Osteoblast (primary cell): ENCODE results near the gene LMO2. TPM values are rescaled to one million over a fixed set of nuclear protein-coding genes. Genes with fewer than 3 reads are reported as not detected.

Experiments used
- DNase-seq: peaks from one replicate; pipeline ENCODE4 v3.0.0; 2011; ENCODE audit warnings: low spot score, mixed read lengths; ENCODE audit not compliant: insufficient read length; ENCODE audit errors: missing footprints
- H2AFZ ChIP-seq: 2 replicates; pipeline ENCODE4 v1.6.0; 2011; ENCODE audit warnings: mild to moderate bottlenecking, low read length
- H3K27ac ChIP-seq: 2 replicates; pipeline ENCODE4 v1.5.1; 2011; ENCODE audit warnings: mild to moderate bottlenecking, low read depth, low read length, moderate library complexity
- H3K27me3 ChIP-seq: 2 replicates; pipeline ENCODE4 v1.6.0; 2012; ENCODE audit warnings: mild to moderate bottlenecking, control low read depth, inconsistent platforms, low read length, moderate library complexity; ENCODE audit not compliant: insufficient read depth
- H3K36me3 ChIP-seq: 2 replicates; pipeline ENCODE4 v1.5.1; 2011; ENCODE audit warnings: mild to moderate bottlenecking, low read length, control low read depth, moderate library complexity; ENCODE audit not compliant: insufficient read depth
- H3K4me1 ChIP-seq: 2 replicates; pipeline ENCODE4 v1.5.1; 2011; ENCODE audit warnings: mild to moderate bottlenecking, low read length, control low read depth, moderate library complexity; ENCODE audit not compliant: insufficient read depth
- H3K4me2 ChIP-seq: 2 replicates; pipeline ENCODE4 v1.6.0; 2011; ENCODE audit warnings: mild to moderate bottlenecking, low read length; ENCODE audit not compliant: insufficient read depth
- H3K4me3 ChIP-seq: fragments of 200-600 bp; sonication (generic); 3 replicates; pipeline ENCODE4 v1.5.1; 2012; ENCODE audit warnings: mild to moderate bottlenecking, low read length, inconsistent platforms; ENCODE audit not compliant: insufficient read depth
- H3K79me2 ChIP-seq: 2 replicates; pipeline ENCODE4 v1.6.0; 2012; ENCODE audit warnings: mild to moderate bottlenecking, low read length, control low read depth, inconsistent platforms; ENCODE audit not compliant: insufficient read depth
- H3K9me3 ChIP-seq: 2 replicates; pipeline ENCODE4 v1.5.1; 2011; ENCODE audit warnings: low read depth, low read length, control low read depth
- H4K20me1 ChIP-seq: 2 replicates; pipeline ENCODE4 v1.6.0; 2012; ENCODE audit warnings: mild to moderate bottlenecking, low read length, control low read depth; ENCODE audit not compliant: insufficient read depth
- CTCF ChIP-seq: IDR thresholded peaks from 2 replicates; pipeline ENCODE4 v1.5.1; 2011; ENCODE audit warnings: mild to moderate bottlenecking, low read depth, low read length, moderate library complexity; ENCODE audit errors: extremely low read depth
- total RNA-seq: library from RNA; depleted of rRNA; stranded (reverse); fragments of >200 nt; gene quantifications from 2 replicates; pipeline ENCODE4 v1.2.3, GENCODE V29; 2012

The LMO2 gene
- total RNA-seq, 1 donor = 1.4 TPM

DNA sequence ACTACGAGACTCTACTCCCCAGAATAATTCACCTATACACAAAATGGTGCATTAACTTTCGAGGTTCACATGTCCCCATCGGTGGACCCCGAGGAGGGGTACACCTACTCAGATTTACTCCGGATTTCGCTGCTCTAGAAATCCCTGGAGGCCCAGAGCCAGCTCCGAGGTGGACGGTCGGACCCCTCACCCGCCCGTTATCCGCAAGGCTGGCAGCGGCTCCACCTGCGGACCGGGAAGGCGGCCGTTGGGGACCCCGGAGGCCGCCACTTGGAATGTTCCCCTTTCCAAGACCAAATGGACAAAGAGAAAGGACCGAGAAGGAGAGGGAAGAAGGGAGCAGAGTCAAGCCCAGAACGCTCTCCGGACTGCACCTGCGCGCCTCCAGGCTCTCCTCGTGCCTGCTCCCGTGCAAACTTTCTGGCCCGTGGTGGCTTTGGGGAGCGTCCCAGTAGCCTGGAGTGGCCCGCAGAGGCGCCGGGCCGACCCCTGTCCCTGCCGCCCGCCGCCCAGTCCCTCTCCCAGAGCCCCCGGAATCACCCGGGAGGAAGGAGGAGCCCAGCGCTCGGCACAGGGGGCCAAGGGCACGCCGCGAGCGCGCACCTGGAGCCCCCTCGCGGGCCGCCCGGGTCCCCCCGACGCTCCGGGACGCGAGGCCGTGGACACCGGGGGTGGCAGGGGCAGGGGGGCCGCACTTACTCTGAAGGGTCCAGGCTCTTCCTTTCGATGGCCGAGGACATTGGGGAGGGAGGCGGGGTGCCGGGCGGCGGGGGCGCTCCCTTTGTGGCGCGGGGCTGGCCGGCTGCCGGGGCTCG is 23.0 kb downstream of the LMO2 start:
- Histone ChIP-seq H3K27me3 (peaks cover 89% of the 10 kb centered on the region), H2AFZ (no peak overlapping the region), H3K79me2 (no peaks in the 10 kb centered on the region), H3K9me3 (no peaks in the 10 kb centered on the region), H3K36me3 (no peaks in the 10 kb centered on the region), H3K27ac (no peak overlapping the region), H4K20me1 (no peaks in the 10 kb centered on the region), H3K4me2 (peak overlapping the region; percentile 28), H3K4me3 (peak overlapping the region; percentile 39), H3K4me1 (peaks cover 14% of the 10 kb centered on the region)
- TF ChIP-seq CTCF = no peak
- DNase-seq = no peak

DNA sequence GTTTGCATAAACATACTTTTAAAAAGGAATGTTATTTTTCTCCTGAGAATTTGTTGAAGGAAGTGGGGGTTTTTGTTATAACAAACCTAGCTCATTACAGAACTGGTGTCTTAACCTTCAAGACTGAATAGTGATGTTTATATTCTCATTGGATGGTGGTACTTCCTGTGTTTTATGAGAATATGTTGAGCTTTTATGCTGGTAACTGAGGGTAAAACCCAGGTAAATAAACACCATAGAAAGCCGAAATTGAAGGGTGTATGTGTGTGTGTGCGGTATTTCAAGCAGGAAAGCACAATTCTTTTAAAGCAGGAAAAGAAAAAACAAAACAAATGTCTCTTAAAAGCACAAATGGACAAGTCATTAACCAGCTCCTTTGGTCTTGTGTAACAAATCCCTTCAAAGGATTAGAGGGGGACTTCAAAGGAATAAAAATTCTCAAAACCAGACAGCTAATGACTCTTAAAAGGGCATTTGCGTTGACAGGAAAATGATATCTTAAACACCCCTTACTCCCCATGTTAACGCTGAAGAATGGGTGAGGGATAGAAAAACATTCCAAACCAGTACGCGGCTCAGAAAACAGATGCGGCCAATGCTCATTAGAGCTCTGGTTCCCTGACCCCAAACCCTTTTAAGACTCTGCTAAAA is 23.8 kb downstream of the LMO2 start:
- Histone ChIP-seq H4K20me1 (peaks cover 3% of the 10 kb centered on the region), H3K9me3 (no peaks in the 10 kb centered on the region), H3K27me3 (peaks cover 89% of the 10 kb centered on the region), H2AFZ (no peak overlapping the region), H3K79me2 (no peaks in the 10 kb centered on the region), H3K27ac (no peak overlapping the region), H3K4me1 (peaks cover 14% of the 10 kb centered on the region), H3K4me2 (no peak overlapping the region), H3K4me3 (no peak overlapping the region), H3K36me3 (no peaks in the 10 kb centered on the region)
- no peak for DNase-seq
- no peak for TF ChIP-seq CTCF

DNA sequence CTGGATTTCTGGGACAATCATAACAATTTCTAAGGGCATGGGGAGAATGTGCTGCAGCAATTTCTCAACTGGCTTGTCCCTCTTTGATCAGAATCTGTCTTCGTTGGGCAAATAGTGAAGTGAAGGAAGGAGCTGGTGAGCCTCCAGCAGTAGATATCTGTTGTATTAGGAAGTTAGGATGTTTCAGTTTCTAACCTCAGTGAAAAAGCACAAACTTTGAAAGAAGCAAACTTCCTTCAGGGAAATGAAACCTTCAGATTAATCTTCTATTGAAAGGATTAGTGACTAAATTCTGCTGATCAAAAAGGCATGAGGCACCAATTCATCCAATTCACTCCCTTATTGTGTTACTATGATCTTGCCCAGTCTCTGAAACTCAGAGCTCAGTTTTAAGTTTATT is 24.3 kb downstream of the LMO2 start:
- H2AFZ ChIP-seq = no peak overlapping the region
- TF ChIP-seq CTCF = no peak
- H3K9me3 ChIP-seq = no peaks in the 10 kb centered on the region
- H3K4me3 ChIP-seq = no peak overlapping the region
- peaks cover 3% of the 10 kb centered on the region for H4K20me1 ChIP-seq
- no peak overlapping the region for H3K4me2 ChIP-seq
- no peak overlapping the region for H3K27ac ChIP-seq
- peaks cover 14% of the 10 kb centered on the region for H3K4me1 ChIP-seq
- DNase-seq = no peak
- no peaks in the 10 kb centered on the region for H3K79me2 ChIP-seq
- peaks cover 89% of the 10 kb centered on the region for H3K27me3 ChIP-seq
- no peaks in the 10 kb centered on the region for H3K36me3 ChIP-seq

GRCh38 chr11:33866936-33867335 is 24.9 kb downstream of the LMO2 start:
- no peak for TF ChIP-seq CTCF
- Histone ChIP-seq H3K27me3 (peaks cover 90% of the 10 kb centered on the region), H3K36me3 (no peaks in the 10 kb centered on the region)

More at GRCh38 chr11:33866936-33867335, 24.9 kb downstream of the LMO2 start:
- Histone ChIP-seq H3K4me2 (no peak overlapping the region), H3K4me1 (peaks cover 14% of the 10 kb centered on the region), H4K20me1 (peaks cover 3% of the 10 kb centered on the region), H3K79me2 (no peaks in the 10 kb centered on the region), H3K9me3 (no peaks in the 10 kb centered on the region), H3K4me3 (no peak overlapping the region), H3K27ac (no peak overlapping the region), H2AFZ (no peak overlapping the region)
- no peak for DNase-seq
